ENCODE results near the gene PTPRF.
A peak's percentile ranks its signal among the peaks of the same experiment; 100 is the strongest.

PTPRF gene

GRCh38 chr1:43621861-43622260 lies 91.2 kb downstream of the PTPRF start:
- Histone ChIP-seq H3K27ac (no peak overlapping the region), H3K4me3 (ENCODE audit: low read depth, low read length) (no peak overlapping the region), H3K36me3 (replicated peaks) (peaks cover 40% of the 10 kb centered on the region), H3K27me3 (replicated peaks) (no peaks in the 10 kb centered on the region)
- in situ Hi-C loops (cut with HindIII; ENCODE audit: low pct_ligation_motif_present, low sequenced_read_pairs) = no loop called here
- no peak for DNase-seq
- TF ChIP-seq CTCF (IDR thresholded peaks at IDR 0.05; ENCODE audit: low read depth, low read length, missing control alignments) = no peak

DNA sequence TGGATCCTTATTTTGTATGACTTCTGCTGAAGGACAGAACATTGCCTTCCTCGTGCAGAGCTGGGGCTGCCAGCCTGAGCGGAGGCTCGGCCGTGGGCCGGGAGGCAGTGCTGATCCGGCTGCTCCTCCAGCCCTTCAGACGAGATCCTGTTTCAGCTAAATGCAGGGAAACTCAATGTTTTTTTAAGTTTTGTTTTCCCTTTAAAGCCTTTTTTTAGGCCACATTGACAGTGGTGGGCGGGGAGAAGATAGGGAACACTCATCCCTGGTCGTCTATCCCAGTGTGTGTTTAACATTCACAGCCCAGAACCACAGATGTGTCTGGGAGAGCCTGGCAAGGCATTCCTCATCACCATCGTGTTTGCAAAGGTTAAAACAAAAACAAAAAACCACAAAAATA lies 91.8 kb downstream of the PTPRF start:
- in situ Hi-C loops (cut with HindIII; ENCODE audit: low pct_ligation_motif_present, low sequenced_read_pairs) = no loop called here
- DNase-seq = peak; percentile 59
- TF ChIP-seq CTCF (IDR thresholded peaks at IDR 0.05; ENCODE audit: low read depth, low read length, missing control alignments) = no peak
- Histone ChIP-seq H3K4me3 (ENCODE audit: low read depth, low read length) (no peak overlapping the region), H3K27me3 (replicated peaks) (no peaks in the 10 kb centered on the region), H3K27ac (no peak overlapping the region), H3K36me3 (replicated peaks) (peaks cover 37% of the 10 kb centered on the region)

GRCh38 chr1:43622901-43623780 lies 92.5 kb downstream of the PTPRF start:
- in situ Hi-C loops (cut with HindIII; ENCODE audit: low pct_ligation_motif_present, low sequenced_read_pairs) = no loop called here
- TF ChIP-seq CTCF (IDR thresholded peaks at IDR 0.05; ENCODE audit: low read depth, low read length, missing control alignments) = no peak
- no peaks in the 10 kb centered on the region for H3K27me3 ChIP-seq (replicated peaks)
- peaks cover 30% of the 10 kb centered on the region for H3K36me3 ChIP-seq (replicated peaks)
- H3K27ac ChIP-seq = no peak overlapping the region
- no peak overlapping the region for H3K4me3 ChIP-seq (ENCODE audit: low read depth, low read length)
- DNase-seq = no peak

DNA sequence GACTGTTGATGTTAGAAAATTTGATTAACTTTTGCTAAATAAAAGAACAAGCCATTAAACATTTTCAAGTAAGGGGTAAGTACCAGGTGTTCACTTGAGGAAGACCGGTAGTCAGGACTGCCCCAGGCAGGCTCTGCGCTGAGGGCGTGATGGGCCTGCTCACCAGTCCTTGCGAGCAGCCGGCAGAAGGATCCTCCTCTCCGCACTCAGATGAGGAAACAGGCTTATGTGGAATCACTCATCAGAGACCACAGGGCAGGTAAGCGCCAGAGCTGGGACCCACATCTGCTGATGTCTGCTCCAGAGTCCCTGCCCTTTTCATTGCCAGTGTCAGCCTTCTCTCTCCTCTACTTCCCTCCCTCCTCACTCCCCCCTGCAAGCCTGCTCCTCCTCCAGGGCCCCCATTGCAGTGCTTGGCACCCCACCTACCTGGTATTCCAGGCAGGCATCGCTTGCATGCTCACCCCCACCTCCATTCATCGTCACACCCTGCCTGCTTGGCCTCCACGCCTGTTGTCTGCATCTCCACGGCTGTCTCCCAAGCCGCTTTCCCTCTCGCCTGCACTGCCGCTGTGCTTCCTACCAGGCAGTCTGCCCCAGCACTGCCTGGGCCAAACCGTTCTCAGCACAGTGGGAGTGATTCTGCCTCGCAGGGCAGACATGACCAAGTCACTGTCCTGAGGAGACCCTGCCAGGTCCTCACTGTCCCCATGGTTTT lies 94.5 kb downstream of the PTPRF start:
- no peak overlapping the region for H3K27ac ChIP-seq
- DNase-seq = no peak
- H3K36me3 ChIP-seq (replicated peaks) = peaks cover 20% of the 10 kb centered on the region
- in situ Hi-C loops (cut with HindIII; ENCODE audit: low pct_ligation_motif_present, low sequenced_read_pairs) = no loop called here
- no peak overlapping the region for H3K4me3 ChIP-seq (ENCODE audit: low read depth, low read length)
- no peak for TF ChIP-seq CTCF (IDR thresholded peaks at IDR 0.05; ENCODE audit: low read depth, low read length, missing control alignments)
- H3K27me3 ChIP-seq (replicated peaks) = no peaks in the 10 kb centered on the region

DNA sequence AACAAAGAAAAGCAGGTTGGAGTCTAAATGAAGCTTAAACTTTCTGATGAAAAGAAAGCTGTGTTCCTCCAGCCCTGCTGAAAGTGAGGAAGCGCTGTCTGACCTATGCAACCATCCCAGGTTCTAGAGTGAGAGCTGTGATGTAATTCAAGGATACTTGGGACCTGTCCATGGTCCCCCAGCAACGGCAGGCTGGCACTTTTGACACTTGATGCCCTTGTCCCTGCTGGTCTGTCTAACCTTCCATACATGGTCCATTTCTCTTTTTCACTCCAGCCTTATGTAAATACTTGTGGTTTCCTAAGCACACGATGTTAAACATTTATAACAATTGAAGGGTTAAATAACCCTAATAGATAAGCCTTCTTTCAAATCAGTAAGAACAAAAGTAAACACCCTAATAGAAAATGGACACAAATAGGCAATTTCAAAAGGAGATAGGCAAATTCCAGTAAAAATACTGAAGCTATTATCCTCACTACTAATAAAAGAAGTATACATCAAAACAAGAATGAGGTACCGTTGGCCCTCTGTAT lies 101.5 kb downstream of the PTPRF start:
- in situ Hi-C loops (cut with HindIII; ENCODE audit: low pct_ligation_motif_present, low sequenced_read_pairs) = no loop called here
- TF ChIP-seq CTCF (IDR thresholded peaks at IDR 0.05; ENCODE audit: low read depth, low read length, missing control alignments) = no peak
- Histone ChIP-seq H3K27me3 (replicated peaks) (no peaks in the 10 kb centered on the region), H3K27ac (no peak overlapping the region), H3K36me3 (replicated peaks) (no peaks in the 10 kb centered on the region), H3K4me3 (ENCODE audit: low read depth, low read length) (no peak overlapping the region)
- DNase-seq = no peak

Measured in brain microvascular endothelial cell (primary cell).